ENCODE results near the gene EVA1B. TPM values are rescaled to one million over a fixed set of nuclear protein-coding genes. Genes with fewer than 3 reads are reported as not detected.
A peak's percentile ranks its signal among the peaks of the same experiment; 100 is the strongest.

The EVA1B gene
- total RNA-seq, 2 donors from 2014 or later: 24.6 to 45.8 TPM

- H3K4me1 ChIP-seq: peaks cover 0 to 36% of the 10 kb centered on the region in 2 donors
- H3K27me3 ChIP-seq: no peaks in the 10 kb centered on the region
- DNase-seq (ENCODE audit: low spot score): no peak
- H3K27ac ChIP-seq: no peak overlapping the region
- H3K36me3 ChIP-seq: peaks cover 56% of the 10 kb centered on the region
- no peaks in the 10 kb centered on the region for H3K9me3 ChIP-seq
- TF ChIP-seq, protein P1, sequence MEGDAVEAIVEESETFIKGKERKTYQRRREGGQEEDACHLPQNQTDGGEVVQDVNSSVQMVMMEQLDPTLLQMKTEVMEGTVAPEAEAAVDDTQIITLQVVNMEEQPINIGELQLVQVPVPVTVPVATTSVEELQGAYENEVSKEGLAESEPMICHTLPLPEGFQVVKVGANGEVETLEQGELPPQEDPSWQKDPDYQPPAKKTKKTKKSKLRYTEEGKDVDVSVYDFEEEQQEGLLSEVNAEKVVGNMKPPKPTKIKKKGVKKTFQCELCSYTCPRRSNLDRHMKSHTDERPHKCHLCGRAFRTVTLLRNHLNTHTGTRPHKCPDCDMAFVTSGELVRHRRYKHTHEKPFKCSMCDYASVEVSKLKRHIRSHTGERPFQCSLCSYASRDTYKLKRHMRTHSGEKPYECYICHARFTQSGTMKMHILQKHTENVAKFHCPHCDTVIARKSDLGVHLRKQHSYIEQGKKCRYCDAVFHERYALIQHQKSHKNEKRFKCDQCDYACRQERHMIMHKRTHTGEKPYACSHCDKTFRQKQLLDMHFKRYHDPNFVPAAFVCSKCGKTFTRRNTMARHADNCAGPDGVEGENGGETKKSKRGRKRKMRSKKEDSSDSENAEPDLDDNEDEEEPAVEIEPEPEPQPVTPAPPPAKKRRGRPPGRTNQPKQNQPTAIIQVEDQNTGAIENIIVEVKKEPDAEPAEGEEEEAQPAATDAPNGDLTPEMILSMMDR (IDR thresholded peaks at IDR 0.05): no peak
- H3K4me3 ChIP-seq: no peak overlapping the region
These were observed 20.2 kb downstream of the EVA1B start for GRCh38 chr1:36303244-36303643.

DNA sequence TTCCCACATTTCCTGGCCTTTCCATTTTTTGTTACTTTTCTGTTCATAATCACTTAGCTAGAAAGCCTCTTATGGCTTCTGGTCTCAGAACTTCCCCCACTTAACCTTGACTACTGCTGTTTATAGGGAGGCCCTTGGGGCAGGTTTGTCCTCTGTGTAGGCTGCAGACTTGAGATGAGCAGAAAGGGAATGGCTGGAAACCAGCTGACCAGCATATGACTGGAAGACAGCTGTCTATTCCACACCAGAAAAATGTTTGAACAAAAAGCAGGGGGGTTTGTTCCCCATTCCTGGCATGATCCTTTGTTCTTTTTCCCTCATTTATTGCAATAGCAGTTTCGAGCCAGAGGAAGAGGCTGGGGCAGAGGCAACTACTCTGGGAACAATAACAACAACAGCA lies 22.2 kb downstream of the EVA1B start:
- TF ChIP-seq, protein P1 (IDR thresholded peaks at IDR 0.05): no peak
- H3K27ac ChIP-seq: no peak overlapping the region
- H3K36me3 ChIP-seq: peaks cover 76% of the 10 kb centered on the region

GRCh38 chr1:36300526-36300925 lies 22.9 kb downstream of the EVA1B start:
- TF ChIP-seq, protein P1 (IDR thresholded peaks at IDR 0.05): no peak
- no peak for DNase-seq (ENCODE audit: low spot score)
- no peaks in the 10 kb centered on the region for H3K9me3 ChIP-seq
- peaks cover 0 to 16% of the 10 kb centered on the region in 2 donors for H3K4me1 ChIP-seq
- peaks cover 76% of the 10 kb centered on the region for H3K36me3 ChIP-seq
- no peaks in the 10 kb centered on the region for H3K27me3 ChIP-seq
- no peak overlapping the region for H3K4me3 ChIP-seq
- H3K27ac ChIP-seq: peak overlapping the region; percentile 17 to 57

More for the DNA sequence above, 22.2 kb downstream of the EVA1B start:
- H3K4me1 ChIP-seq: peaks cover 0 to 23% of the 10 kb centered on the region in 2 donors
- H3K9me3 ChIP-seq: no peaks in the 10 kb centered on the region
- H3K4me3 ChIP-seq: no peak overlapping the region
- no peak for DNase-seq (ENCODE audit: low spot score)
- H3K27me3 ChIP-seq: no peaks in the 10 kb centered on the region

DNA sequence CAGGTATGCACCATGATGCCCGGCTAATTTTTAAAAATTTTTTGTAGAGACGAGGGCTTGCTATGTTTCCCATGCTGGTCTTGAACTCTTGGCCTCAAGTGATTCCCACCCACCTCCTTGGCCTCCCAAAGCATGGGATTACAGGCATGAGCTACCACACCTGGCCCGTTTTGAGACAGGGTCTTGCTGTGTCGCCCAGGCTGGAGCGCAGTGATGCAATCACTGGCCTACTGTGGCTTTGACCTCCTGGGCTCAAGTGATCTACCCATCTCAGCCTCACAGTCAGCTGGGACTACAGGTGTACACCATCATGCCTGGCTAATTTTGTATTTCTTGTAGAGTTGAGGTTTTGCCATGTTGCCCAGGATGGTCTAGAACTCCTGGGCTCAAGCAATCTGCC lies 24.8 kb downstream of the EVA1B start:
- TF ChIP-seq, protein P1 (IDR thresholded peaks at IDR 0.05): no peak
- Histone ChIP-seq H3K4me3 (no peak overlapping the region), H3K27me3 (no peaks in the 10 kb centered on the region), H3K9me3 (no peaks in the 10 kb centered on the region), H3K4me1 (peaks cover 0 to 14% of the 10 kb centered on the region in 2 donors), H3K27ac (no peak overlapping the region), H3K36me3 (peaks cover 77% of the 10 kb centered on the region)
- no peak for DNase-seq (ENCODE audit: low spot score)

DNA sequence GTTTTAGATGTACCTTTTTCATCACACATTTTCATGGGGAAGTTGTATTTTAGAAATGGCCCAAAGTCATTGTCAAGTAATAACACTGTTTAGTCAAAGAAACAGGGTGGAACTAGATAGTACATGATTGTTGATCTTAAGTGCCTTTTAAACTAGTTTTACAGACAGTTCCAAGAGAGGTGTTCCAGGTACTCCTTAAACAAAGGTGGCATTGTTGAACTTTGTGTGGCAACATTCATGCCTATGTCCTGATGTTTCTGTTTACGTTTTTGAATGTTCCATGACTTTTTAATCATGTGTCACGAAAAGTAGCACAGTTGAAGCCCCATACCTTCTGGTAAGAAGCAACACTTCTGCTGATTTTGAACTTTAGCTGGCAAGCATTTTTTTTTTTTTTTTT lies 26.4 kb downstream of the EVA1B start:
- H3K4me1 ChIP-seq: peaks cover 0 to 14% of the 10 kb centered on the region in 2 donors
- H3K9me3 ChIP-seq: no peaks in the 10 kb centered on the region
- TF ChIP-seq, protein P1 (IDR thresholded peaks at IDR 0.05): no peak
- H3K27me3 ChIP-seq: no peaks in the 10 kb centered on the region
- H3K27ac ChIP-seq: no peak overlapping the region
- peaks cover 79% of the 10 kb centered on the region for H3K36me3 ChIP-seq
- no peak overlapping the region for H3K4me3 ChIP-seq
- no peak for DNase-seq (ENCODE audit: low spot score)

DNA sequence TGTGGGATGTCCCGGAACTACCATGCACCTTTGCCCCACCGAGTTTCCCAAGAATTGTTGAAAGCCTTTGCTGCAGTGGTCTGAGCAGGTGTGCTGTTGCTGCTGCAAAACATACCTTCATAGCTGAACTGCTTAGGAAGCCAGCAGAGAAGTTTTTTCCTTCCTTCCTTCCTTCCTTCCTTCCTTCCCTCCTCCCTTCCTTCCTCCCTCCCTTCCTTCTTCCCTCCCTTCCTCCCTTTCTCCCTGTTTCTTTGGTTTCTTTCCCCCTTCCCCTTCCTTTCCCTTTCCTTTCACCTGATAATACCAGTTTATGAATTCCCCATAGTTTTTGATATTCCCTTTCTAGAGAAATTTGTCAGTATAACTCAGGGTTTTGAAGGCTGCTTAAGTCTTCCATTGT lies 28.1 kb downstream of the EVA1B start:
- H3K27me3 ChIP-seq: no peaks in the 10 kb centered on the region
- DNase-seq (ENCODE audit: low spot score): no peak
- no peak overlapping the region for H3K4me3 ChIP-seq
- peaks cover 0 to 14% of the 10 kb centered on the region in 2 donors for H3K4me1 ChIP-seq
- TF ChIP-seq, protein P1 (IDR thresholded peaks at IDR 0.05): no peak
- no peak overlapping the region for H3K27ac ChIP-seq
- H3K36me3 ChIP-seq: peaks cover 79% of the 10 kb centered on the region
- H3K9me3 ChIP-seq: no peaks in the 10 kb centered on the region

Measured in right atrium auricular region (tissue), 2 donors.